NCI-H748 (cell line): ENCODE data around the gene DPP9.
"Not testable (repeated sequence)": the region's sequence is repeated elsewhere in the genome, so short reads cannot be mapped to it uniquely, and the experiment has no call there.

ENCODE experiments used
- DNase-seq: peaks from one replicate; lab custom pipeline; 2025; ENCODE audit not compliant: unreplicated experiment; lab: John Stamatoyannopoulos, UW

Gene DPP9

DNA sequence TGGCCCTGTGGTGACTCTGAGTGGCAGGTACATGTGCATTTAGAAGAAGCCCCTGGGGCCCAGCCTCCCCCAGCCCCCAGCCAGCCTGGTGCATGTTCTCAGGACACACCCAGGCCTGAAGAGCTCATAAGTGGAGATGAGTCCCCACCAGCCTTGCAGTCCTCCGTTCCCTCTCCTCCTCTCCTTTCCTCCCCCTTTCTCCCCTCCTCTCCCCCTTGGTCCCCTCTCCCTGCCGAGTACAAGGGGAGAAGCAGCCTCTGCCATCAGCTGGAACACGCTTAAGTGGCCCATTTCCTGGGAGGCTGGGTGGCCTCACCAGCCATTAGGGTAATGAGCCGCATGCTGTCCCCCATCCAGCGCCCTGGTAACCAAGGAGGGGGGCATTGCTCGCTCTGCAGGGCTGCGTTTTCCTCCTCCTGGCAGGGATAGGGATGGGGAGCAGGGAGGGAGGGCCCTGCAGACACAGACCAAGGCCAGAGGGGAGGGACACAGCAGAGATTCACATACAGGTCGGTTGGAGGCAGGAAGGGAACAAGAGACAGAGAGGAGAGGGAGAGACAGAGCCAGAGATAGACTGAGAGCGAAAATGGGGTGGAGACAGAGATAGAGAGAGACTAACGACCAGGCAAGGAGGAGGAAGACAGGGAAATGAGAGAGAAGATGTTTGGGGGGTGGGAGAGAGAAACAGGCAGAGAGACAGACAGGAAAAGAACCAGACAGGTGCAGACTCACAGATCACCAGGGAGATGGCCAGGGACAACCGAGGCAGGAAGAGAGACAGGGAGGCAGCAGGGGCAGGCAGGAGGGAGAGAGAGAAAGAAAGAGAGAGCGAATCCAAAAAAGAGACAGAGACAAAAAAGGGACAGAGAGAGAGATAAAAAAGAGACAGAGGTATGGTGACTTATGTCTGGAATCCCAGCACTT is 19.3 kb upstream of the DPP9 start:
- DNase-seq = peak; percentile 47

DNA sequence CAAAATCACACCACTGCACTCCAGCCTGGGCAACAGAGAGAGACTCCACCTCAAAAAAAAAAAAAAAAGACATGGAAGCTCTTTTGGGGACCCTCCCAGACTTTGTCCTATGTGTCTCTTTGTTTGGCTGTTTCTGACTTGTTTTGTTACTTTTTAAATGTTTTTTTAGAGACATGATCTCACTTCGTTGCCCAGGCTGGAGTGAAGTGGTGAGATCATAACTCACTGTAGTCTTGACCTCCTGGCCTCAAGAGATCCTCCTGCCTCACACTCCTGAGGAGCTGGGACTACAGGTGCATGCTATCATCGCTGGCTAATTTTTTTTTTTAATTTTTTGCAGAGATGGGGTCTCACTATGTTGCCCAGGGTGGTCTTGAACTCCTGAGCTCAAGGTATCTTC is 16.4 kb upstream of the DPP9 start:
- DNase-seq = no peak

GRCh38 chr19:4738734-4739133 is 15.1 kb upstream of the DPP9 start:
- no peak for DNase-seq

DNA sequence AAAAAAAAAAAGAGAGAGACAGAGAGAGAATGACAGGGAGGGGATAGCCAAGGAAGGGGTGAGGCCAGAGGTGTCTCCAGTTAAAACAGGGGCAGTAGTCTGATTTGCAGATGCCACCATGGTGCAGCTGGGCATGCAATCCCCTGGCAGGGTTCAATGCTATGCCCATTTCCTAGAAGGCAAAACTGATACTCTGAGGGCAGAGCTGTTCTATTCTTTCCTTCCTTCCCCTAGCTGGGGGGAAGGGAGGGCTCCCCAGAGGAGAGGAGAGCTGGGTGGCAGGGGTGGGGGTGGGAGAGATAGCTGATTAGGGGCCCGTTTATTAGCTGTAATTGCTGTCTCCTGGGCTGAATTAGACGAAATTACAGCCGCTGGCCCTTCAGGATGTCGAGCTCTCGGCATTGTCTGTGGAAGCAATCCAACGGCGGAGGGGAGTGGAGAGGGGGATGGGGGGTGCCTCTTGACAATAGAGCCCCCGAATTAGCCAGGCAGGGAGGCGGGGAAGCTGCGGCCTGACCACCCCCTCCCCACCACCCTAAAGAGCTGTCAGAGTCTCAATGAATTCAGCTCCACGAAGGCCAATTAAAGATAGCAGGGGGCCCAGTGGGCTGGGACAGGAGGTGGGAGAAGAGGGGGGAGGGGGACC is 14.4 kb upstream of the DPP9 start:
- peak; percentile 51 for DNase-seq

DNA sequence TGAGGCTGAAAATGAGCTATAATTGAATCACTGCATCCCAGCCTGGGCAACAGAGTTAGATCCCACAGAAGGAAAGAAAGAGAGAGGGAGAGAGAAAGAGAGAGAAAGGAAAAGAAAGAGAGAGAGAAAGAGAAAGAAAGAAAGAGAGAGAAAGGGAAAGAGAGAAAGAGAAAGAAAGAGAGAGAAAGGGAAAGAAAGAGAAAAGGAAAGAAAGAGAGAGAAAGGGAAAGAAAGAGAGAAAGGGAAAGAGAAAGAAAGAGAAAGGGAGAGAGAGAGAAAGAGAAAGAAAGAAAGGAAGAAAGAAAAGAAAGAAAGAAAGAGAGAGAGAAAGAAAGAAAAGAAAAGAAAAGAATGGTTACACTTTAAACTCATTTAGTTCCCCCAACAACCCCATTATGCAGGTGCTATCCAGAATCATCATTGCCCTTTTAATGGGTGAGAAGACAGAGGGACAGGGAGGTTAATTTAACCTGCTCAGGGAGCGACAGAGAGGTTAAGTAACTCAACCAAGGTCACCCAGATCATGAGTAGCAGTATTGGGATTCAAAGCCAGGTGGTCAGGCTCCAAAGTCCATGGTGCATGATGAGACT is 10.2 kb upstream of the DPP9 start:
- no peak for DNase-seq

- peak; percentile 74 for DNase-seq
Observed at GRCh38 chr19:4732680-4733114, 9.1 kb upstream of the DPP9 start.

GRCh38 chr19:4730740-4731171 is 7.1 kb upstream of the DPP9 start:
- DNase-seq = peak; percentile 25

DNA sequence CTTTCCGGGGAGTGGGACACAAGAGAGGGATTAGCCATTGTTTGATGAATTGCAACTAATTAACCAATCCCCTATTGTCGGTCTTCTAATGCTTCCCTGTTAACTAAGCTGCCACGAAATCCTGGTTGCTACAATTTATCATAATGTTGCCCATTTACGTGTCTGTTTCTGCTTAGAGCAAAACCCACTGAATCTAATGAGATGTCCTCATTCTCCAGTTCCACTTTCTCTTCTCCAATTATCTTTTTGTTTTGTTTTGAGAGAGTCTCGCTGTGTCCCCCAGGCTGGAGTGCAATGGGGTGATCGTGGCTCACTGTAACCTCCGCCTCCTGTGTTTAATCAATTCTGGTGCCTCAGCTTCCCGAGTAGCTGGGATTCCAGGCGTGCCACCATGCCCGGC is 5.2 kb upstream of the DPP9 start:
- no peak for DNase-seq

DNA sequence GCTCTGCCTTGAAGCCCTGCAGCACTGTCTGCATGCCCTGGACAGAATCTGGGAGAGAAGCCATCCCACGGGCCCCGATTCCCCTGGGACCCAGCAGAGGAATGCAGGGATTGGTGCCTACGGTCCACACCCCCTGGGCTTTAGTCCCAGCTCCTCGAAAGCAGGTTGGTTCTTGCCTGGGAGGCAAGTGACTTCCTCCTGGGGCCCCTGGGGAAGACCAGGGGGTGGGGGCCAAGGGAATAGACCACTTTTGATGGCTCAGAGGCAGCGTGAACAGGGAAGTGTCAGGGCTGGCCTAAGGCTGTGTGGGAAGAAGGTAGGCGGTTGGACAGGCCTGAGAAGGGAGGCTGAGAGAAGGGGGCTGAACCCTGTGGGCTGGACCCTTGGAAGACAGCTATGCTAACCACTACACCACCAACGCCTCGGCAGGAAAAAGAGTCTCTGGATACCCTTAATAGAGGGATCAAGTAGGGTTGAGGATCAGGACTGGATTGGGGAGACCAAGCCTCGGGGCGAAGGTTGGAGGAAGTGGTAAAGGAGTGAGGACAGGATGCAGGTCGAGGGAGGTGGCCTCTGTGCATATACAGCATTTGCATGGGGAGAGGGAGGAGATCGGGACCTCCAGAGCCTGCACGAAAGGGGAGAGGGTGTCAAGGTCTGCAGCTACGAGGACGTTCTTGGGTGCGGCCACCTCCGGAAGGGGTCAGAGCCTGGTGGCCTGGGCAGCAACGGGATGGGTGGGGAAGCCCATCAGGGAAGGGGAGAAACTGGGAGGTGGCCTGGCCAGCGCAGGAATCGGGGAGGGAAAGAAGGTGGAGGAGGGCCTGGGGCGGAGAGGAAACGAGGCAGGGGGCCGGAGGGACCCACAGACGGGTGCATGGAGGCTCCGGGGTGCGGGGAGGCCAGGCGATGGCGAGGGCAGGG is 709 bp downstream of the DPP9 start:
- DNase-seq = no peak

- DNase-seq = no peak
Observed at GRCh38 chr19:4721196-4721595, 2.4 kb downstream of the DPP9 start.

DNA sequence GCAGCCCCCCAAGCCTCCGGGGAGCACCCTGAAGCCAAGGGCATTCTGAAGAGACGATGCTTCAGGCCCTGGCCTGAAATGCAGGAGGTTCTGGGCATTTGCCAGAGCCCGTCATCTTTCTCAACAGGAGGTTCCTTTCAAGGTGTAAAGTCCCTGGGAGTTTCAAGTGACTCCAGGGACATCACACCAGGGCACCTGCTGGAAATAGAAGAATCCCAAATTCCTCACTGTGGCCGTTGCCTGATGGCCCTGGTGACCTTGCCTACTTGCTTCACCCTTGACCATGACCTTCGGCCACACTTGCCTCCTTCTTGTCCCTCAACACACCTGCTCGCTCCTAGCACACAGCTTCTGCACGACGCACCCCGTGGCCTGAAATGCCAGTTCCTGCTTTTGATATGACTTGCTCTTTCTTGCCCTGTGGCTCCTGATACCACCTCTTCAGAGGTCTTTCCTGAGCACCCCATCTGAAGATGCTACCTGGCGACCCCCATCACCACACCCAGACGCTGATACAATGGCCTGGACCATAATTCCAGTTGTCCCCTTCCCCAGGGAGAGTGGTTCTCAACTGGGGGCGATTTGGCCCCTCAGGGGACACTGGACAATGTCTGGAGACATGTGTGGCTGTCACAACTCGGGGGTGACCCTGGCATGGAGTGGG is 3.5 kb downstream of the DPP9 start:
- DNase-seq = no peak

GRCh38 chr19:4719499-4719866 is 4.2 kb downstream of the DPP9 start:
- DNase-seq = no peak

DNA sequence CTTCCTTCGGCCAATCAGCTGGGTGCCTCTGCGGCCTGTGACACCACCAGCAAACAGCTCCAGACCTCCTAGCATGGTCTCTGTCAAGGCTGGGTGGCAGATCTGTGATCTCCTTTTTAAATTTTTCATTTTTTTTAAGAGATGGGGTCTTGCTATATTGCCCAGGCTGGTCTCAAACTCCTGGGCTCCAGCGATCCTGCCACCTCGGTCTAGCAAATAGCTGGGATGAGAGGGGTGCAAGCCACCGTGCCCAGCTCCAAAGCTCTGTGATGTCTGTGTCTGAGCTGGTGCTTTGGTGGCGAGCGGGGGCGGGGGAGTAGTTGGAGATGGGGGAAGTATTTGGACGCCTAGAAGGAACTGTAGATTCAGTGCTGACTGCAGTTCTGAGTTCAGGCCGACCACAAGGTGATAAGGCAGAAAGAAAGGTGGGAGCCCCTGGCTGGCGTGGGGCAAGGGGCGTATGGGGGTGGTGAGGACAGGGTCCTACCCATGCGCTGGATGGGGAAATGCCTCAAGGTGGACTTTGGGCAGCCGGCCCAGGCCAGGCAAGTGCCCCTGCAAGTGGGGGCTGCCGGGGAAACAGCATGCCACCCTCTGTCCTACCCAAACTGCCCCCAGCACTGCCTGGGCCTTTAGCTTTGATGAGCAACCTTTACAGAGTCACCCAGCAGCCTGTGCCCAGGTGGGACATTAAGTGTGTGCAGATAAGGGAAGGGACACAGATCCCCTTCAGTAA is 5.5 kb downstream of the DPP9 start:
- no peak for DNase-seq

DNA sequence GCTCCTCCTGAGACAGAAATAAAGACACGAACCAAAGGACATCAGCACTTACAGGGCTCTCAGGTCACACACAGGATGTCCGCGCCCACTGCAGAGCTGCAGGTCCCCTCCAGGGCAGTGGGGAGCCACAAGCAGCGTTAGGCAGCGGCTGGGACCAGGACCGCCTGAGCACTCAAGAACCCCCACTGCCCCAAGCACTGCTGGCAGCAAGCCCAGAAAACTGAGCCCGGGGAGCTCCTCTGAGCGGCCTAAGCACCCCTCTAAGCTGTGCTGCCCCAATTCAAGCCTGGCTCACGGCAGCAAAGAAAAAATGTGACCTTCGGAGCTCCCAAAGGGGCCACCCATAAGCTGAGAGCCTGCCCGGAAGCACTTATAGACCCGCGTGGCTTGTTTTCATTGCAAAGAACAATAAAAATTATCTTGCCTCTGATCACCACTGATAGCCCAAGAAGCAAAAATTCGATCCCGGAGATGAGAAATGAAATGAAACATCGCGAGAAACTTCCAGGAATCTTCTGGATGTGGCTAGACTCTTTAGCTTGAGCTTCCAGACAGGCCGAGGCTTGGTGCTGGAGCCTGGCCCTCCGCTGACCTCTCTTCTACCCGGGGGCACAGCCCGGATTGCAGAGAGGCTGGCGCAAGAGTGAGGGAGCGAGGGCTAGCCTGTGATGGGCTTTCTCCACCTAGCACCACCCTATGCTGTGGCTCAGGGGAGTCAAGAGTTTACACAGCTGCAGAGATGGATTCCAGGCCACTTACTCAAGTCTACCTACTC is 6.3 kb downstream of the DPP9 start:
- no peak for DNase-seq

DNA sequence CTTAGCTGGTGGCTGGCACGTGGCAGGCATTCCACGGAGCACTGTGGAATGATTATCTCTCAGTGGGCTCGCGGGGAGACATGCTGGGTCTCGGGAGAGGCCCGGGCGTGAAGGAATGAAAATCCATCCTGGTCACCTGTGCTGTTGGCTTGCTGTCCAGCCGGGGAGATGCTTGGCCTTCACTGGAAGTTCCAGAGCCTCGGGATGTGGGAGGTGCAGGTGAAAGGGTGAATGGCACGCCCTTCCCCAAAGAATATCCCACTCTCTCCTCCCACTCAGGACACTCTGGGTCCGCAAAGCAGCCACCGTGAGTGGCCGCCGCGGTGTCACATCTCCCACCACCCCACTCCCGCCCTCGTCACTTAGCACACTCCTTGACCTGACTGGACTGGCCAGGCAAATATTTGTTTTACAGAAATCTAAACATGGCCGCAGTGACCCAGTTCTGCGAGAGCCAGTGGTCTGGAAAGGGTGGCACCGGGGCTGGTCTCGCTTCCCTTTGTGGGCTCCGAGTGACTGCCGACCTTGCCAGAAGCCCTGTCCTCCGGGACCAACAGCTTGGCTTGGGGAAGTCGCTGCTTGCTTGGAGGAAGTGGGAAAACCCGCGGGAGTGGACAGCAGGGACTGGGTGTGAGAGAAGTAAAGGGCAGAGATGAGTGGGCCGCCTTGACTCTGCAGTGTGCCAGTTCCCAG is 8.0 kb downstream of the DPP9 start:
- no peak for DNase-seq

- not testable (repeated sequence) for DNase-seq
Observed at GRCh38 chr19:4715178-4715528, 8.5 kb downstream of the DPP9 start.

DNA sequence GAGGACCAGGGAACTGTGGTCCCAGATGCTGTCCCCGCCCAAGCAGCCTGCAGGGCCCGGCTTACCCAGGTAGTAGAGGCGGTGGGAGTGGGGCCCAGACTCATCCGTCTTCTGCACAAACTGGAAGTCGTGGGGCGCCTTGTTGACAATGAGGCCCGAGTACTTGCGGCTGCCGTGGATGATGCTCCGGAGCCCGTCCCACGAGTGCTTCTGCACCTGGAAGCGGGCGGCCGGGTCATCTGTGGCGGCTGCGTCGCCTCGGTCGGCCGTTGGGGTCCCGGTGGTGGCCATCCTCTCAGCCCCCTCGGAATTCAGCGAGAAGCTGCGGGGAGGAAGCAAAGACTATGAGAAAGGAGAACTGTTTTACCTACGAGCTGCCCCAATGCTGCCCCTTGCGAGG is 9.6 kb downstream of the DPP9 start:
- DNase-seq = no peak

- DNase-seq = no peak
Observed at GRCh38 chr19:4713384-4713951, 10.2 kb downstream of the DPP9 start.
